G401 (cell line): ENCODE data around the gene ZNF133. TPM values are rescaled to one million over a fixed set of nuclear protein-coding genes. Genes with fewer than 3 reads are reported as not detected.
A peak's percentile ranks its signal among the peaks of the same experiment; 100 is the strongest.
"Not testable (repeated sequence)": the region's sequence is repeated elsewhere in the genome, so short reads cannot be mapped to it uniquely, and the experiment has no call there.

Source experiments
- DNase-seq: peaks from one replicate; pipeline ENCODE4 v3.0.0-alpha.2; 2015; ENCODE audit warnings: low spot score
- in situ Hi-C: cut with HindIII; loops from 2 replicates; pipeline ENCODE4 v1.10.0; 2016; ENCODE audit warnings: low sequenced_read_pairs, mixed read lengths
- total RNA-seq: library from RNA; depleted of rRNA; stranded (reverse); fragments of >200 nt; shearing (Covaris generic); gene quantifications from 2 replicates; pipeline ENCODE4 v1.2.3, GENCODE V29; 2014; rRNA removed

ZNF133 gene
- total RNA-seq, result 23.2 and 32.2 TPM in 2 replicates

- in situ Hi-C loops, result no loop called here
- peak; percentile 94 for DNase-seq
These were observed at the start of gene ZNF133 for GRCh38 chr20:18287915-18288748. TSS of gene ZNF133 (plus strand) at chr20:18288527. CDS start at chr20:18305687, 17,160 bp downstream.

DNA sequence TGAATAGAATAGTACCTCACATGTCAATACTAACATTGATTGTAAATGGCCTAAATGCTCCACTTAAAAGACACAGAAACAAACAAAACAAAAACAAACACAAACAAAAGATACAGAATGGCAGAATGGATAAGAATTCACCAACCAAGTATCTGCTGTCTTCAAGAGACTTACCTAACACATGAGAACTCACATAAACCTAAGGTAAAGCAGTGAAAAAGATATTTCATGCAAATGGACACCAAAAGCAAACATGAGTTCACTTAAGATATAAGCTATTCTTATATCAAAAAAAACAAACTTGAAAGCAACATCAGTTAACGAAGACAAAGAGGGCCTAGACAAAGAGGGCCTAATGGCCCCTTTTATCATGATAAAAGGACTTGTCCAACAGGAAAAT lies 47.3 kb upstream of the ZNF133 start:
- no peak for DNase-seq
- in situ Hi-C loops, result no loop called here

GRCh38 chr20:18243802-18244201 lies 44.5 kb upstream of the ZNF133 start:
- no peak for DNase-seq
- in situ Hi-C loops, result no loop called here

- DNase-seq, in situ Hi-C loops: not testable (repeated sequence)
These were observed 39.8 kb upstream of the ZNF133 start for GRCh38 chr20:18248545-18248944.

DNA sequence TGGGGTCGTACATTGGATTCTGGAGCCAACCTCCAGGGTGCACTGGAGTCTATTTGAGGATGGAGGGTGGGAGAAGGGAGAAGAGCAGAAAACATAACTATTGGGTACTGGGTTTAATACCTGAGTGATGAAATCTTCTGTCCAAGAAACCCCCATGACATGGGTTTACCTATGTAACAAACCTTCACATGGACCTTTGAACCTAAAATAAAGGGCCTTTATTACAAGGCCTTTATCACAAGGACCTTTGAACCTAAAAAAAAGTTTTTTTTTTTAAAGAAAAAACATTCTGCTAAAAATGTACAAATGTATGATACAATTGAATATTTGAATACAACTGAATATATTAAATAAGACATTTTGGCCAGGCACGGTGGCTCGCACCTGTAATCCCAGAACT lies 38.1 kb upstream of the ZNF133 start:
- in situ Hi-C loops, result no loop called here

DNA sequence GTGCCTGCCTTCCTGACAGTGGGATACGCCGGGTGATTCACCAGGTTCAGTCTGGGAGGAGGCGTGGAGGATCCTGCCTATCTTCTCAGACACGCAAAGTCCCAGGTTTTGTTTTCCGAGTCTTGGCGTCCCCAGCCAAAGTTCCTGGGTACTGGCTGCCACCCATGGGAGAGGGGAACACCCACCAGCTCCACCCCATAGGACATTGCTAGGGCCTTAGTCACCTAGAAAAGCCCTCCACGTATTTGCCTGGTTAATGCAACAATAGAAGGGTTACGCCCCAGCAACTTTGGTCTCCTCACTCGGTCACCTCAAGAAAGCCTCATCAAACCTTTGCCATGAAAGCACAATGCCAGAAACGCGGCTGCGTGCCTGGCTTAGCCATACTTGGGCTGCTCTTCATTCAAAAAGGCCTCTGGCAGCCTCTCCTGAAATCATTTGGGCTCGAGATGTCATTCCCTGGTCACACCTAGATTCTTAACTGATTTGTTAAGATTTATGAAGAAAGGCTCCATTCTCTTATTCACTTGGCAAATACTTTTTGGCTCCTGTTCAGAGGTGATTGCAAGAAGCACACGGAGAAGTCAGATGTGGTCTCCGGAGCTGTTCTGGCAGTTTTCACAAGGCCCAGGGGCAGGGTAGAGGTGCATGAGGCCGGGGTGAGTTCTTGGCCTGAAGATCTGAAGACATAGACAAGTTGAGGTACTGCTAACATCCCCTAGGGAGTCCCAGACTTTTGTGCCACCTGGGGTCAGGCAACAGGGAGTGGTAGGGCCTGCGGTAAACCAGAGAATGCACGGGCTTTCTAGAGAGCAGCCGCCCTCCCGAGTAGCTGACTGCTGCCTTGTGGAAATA lies 35.5 kb upstream of the ZNF133 start:
- in situ Hi-C loops, result no loop called here

More for the DNA sequence above, 38.1 kb upstream of the ZNF133 start:
- no peak for DNase-seq

GRCh38 chr20:18254615-18255014 lies 33.7 kb upstream of the ZNF133 start:
- DNase-seq, result no peak
- in situ Hi-C loops, result no loop called here

More for the DNA sequence above, 35.5 kb upstream of the ZNF133 start:
- DNase-seq, result no peak

- DNase-seq, result no peak
- in situ Hi-C loops, result no loop called here
These were observed 32.8 kb upstream of the ZNF133 start for GRCh38 chr20:18255526-18255925.

DNA sequence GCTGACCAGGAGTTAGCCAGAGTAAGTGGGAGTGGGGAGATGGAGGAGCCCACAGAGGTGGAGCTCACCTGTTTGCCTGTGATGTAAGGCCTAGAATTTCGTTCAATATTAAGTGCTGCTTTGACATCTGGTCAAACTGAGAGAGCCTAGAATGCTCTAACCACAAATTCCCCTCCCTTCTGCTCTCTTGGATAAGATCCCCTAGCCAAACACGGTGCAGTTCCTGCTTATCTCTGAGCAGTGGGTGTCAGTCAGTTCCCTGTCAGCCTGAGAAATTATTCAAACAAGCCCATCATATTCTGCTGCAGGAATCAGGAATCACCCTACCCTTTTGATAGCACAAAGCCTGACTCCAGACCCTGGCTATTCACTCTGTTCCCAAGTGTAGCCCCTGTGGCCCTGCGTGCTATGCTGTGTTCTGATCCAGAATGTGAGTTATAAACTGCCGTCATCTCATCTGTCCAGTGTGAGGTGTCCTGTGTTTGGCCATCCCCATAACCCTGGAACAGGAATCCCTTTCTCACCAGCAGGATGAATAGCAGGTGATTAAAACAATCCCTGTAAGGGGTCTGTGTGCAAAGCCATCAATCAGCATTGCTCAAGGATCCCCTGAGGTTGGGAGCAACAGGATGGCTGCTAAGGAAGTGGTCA lies 31.8 kb upstream of the ZNF133 start:
- DNase-seq, result no peak
- in situ Hi-C loops, result no loop called here

GRCh38 chr20:18258126-18258860 lies 30.0 kb upstream of the ZNF133 start:
- in situ Hi-C loops, result no loop called here
- DNase-seq, result no peak

DNA sequence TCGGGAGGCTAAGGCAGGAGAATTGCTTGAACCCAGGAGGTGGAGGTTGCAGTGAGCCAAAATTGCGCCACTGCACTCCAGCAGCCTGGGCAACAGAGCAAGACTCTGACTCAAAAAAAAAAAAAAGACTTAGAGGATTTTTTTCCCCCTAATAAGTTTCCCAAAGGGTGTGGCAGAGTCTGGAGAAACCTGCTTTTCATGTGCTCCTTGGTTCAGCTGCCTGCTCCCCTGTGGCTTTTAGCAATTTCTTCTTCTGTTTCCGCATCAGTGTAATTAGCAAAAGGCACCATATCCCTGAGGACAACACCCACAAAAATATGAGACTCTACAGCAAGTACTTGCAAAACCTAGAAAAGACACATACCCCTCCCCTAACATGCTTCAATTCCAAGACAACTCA lies 28.6 kb upstream of the ZNF133 start:
- DNase-seq, result no peak
- in situ Hi-C loops, result no loop called here

DNA sequence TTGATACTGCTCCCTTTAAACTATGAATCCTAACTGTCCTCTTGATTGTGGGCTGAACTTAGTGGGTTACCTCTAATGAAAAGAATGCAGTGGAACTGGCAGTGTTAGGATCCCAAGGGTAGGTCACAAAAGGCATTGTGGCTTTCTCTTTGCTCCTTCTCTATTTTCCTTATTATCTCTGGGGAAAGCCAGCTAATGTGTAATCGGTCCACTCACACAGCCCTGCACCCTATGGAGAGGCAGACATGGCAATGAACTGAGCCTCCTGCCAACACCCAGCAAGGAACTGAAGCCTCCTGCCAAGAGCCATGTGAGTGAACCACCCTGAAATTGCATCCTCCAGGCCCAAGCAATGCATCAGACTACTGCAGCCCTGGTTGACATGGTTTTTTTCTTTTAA lies 24.6 kb upstream of the ZNF133 start:
- in situ Hi-C loops, result no loop called here
- no peak for DNase-seq

DNA sequence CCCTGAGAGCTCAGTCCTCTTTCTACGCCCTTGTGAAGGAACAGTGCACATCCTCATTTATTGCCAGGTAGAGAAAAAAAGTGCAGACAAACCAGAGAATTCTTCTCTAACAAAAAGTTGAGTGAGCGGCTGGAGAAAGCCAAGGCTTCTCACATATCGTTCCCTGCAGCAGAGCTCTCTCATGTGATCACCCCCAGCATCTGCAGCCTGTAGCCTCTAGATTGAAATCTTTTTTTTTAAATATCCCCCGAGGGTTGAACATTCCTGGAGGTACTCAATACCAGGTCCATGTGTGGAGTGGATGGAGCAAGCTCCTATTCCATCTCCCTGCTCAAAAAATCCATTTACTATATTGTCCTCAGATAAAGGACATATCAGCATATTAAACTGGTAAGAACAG lies 22.9 kb upstream of the ZNF133 start:
- in situ Hi-C loops, result no loop called here
- DNase-seq, result no peak

DNA sequence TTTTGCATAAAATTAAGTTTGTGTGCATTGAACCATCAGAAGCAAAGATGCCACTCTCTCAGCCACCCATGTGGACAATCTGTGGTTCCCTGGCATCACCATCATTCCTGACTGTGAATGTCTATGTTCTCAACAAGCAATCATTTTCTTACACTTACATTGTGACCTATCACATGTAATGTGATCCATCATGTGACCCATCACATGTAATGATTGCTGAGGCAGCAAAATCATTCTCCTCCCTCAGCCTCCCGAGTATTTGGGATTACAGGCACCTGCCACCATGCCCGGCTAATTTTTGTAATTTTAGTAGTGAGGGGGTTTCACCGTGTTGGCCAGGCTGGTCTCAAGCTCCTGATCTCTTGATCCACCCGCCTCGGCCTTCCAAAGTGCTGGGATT lies 22.0 kb upstream of the ZNF133 start:
- in situ Hi-C loops, result no loop called here

DNA sequence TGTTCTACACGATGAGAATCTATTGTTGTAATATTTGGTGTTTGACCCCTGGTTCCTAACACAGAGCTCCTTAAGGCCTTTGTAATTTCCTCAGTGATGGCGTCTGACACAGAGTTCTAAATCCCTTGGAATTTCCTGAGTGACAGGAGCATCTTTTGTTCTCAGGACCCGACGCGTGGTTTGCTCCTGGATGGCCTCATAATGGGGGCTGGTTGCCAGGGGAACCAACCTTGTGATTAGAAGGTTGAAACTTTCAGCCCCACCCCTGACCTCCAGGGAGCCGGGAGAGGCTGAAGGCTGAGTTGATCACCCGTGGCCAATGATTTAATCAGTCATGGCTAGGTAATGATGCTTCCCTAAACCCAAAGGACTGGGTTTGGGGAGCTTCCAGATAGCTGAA lies 20.5 kb upstream of the ZNF133 start:
- in situ Hi-C loops, result no loop called here
- DNase-seq, result no peak

More for the DNA sequence above, 22.0 kb upstream of the ZNF133 start:
- DNase-seq, result no peak

DNA sequence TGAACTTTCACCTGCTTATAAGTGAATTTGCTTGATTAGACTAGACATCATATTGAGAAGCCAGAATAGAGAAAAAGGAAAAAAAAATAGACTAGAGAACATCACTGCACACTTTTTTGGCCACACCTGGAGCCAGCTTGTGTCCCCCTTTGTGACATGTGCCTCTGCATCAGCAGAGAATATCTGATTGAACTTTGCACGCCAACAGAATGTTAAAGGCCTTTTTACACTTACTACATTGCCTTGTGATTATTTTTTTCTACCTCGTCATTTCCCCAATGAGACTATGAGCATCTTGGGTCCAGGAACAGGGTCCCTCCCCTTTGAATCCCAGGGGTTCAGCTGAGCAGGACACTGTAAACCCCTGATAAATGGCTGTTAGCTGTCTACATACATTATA lies 17.2 kb upstream of the ZNF133 start:
- in situ Hi-C loops, result no loop called here
- no peak for DNase-seq

DNA sequence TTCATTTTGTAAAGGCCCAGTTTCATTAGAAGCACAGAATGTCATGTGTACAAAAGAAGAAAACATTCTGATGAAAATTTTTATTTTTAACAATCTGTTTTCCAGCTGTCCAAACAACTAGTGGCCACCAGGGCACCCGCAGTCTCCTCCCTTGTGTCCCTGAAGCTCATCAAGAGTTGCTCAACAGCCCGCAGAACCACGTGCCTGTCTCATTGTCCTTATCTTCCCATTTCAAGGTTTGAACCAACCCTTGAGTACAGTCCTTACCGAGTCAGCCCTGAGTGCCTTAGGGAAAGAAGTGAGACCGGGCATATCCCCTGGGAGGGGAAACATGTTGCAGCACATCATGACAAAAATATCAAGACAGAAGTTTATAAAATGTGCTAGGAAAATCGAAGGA lies 15.9 kb upstream of the ZNF133 start:
- in situ Hi-C loops, result no loop called here
- no peak for DNase-seq

DNA sequence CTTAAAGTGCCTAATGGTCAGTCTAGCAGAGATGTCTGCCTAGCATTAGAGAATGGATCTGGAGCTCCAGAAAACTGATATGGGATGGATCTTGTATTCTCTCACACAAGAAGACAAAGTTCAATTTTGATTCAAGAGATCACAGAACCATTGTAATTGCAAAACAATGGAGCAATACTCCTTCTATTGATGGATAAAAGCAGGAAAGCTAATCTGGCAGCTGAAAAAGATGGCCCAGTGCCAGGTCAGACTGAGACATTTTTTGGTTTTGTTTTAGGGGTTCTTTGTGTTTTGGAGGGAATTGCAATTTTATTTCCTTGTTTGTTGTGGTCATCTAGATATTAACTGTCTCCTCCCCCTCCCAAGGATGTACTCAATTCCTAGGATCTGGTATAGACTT lies 14.6 kb upstream of the ZNF133 start:
- in situ Hi-C loops, result no loop called here
- DNase-seq, result no peak

GRCh38 chr20:18275960-18276359 lies 12.4 kb upstream of the ZNF133 start:
- in situ Hi-C loops, DNase-seq: not testable (repeated sequence)
